A549 (cell line): ENCODE results near the gene CREB5.

Experiments used
- HDAC2 ChIP-seq: fragments of 200-600 bp; sonication (generic); IDR thresholded peaks from 2 replicates; pipeline ENCODE4 v1.6.1; 2016
- JUN ChIP-seq, 2 experiments: fragments of >200 bp; sonication (Bioruptor Twin); formaldehyde crosslinking; IDR thresholded peaks; 2 replicates in 1 of 2; 3 replicates in 1 of 2; pipeline ENCODE4 v1.6.1; 2016 to 2017
- POLR2A ChIP-seq: IDR thresholded peaks from 2 replicates; pipeline ENCODE4 v1.6.1; 2012; ENCODE audit warnings: mild to moderate bottlenecking, low read length
- TF ChIP-seq, protein P1 (sequence below): fragments of >200 bp; sonication (Bioruptor Twin); formaldehyde crosslinking; IDR thresholded peaks from 3 replicates; pipeline ENCODE4 v1.5.1; 2016

DNA sequence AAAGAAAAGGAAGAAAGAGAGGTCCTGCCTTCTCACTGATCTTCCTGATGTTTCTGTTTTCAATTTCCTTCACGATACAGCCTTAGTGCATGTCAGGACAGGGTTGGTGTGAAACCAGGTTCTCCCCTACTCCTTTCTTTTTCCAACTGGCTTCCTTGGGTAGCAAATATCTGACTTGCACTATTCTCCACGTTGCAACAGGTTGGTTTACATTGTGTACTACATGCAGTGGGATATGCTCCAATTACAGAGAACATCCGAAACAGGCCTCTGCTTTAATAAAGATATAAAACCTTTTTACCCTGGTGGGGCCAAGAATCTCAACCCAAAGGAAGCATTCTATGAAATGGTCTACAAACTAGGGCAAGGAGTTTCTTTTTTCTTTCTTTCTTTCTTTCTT, 16.9 kb upstream of the CREB5 start:
- TF ChIP-seq HDAC2, result no peak
- TF ChIP-seq POLR2A, result no peak
- no peak for TF ChIP-seq JUN (IDR thresholded peaks at IDR 0.05)
- TF ChIP-seq, protein P1, sequence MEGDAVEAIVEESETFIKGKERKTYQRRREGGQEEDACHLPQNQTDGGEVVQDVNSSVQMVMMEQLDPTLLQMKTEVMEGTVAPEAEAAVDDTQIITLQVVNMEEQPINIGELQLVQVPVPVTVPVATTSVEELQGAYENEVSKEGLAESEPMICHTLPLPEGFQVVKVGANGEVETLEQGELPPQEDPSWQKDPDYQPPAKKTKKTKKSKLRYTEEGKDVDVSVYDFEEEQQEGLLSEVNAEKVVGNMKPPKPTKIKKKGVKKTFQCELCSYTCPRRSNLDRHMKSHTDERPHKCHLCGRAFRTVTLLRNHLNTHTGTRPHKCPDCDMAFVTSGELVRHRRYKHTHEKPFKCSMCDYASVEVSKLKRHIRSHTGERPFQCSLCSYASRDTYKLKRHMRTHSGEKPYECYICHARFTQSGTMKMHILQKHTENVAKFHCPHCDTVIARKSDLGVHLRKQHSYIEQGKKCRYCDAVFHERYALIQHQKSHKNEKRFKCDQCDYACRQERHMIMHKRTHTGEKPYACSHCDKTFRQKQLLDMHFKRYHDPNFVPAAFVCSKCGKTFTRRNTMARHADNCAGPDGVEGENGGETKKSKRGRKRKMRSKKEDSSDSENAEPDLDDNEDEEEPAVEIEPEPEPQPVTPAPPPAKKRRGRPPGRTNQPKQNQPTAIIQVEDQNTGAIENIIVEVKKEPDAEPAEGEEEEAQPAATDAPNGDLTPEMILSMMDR, result no peak
